ENCODE results near the gene C1orf53.
"Not testable (repeated sequence)": the region's sequence is repeated elsewhere in the genome, so short reads cannot be mapped to it uniquely, and the experiment has no call there.

The C1orf53 gene

GRCh38 chr1:197902454-197903195 lies at the start of gene C1orf53:
Gene C1orf53, plus strand, starts transcription at chr1:197902630. Its CDS starts 20 bp downstream, at chr1:197902650.
- DNase-seq: peak; percentile 79

GRCh38 chr1:197855751-197856150 lies 46.7 kb upstream of the C1orf53 start:
- not testable (repeated sequence) for DNase-seq

GRCh38 chr1:197857477-197857876 lies 45.0 kb upstream of the C1orf53 start:
- DNase-seq: no peak

DNA sequence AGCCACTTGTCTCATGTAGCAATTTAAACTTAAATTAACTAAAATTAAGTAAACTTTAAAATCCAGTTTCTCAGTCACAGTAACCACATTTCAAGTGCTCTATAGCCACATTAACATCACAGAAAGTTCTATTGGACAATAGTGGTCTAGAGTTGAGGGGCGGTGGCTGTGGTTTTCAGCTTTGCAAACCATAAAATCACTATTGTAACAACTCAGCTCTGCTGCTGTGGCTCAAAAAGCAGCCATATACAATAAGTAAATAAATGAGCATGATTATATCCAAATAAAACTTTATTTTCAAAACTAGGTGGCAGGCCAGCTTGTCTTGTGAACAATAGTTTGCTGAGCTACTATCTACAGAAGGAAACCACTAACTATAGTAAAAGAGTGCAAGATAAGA lies 43.4 kb upstream of the C1orf53 start:
- DNase-seq: no peak

GRCh38 chr1:197862221-197862620 lies 40.2 kb upstream of the C1orf53 start:
- no peak for DNase-seq

DNA sequence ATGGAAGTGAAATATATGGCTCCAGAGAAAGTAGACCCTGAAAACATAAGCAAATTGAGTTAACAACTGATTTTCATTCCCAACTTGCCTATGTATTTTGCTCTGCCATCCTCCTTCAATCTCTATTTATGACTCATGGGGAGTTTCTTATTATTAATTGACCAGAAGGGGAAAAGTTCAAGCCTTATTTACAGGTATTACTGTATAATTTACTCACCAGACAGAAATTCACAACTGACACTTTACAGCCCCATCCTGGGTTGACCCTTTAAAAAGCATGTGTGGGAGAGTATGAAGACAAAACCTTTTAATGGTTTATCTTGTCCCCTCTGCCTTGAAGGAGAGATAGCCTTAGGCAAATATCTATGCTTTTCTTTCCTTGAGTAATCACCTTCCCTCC lies 39.8 kb upstream of the C1orf53 start:
- DNase-seq: no peak

DNA sequence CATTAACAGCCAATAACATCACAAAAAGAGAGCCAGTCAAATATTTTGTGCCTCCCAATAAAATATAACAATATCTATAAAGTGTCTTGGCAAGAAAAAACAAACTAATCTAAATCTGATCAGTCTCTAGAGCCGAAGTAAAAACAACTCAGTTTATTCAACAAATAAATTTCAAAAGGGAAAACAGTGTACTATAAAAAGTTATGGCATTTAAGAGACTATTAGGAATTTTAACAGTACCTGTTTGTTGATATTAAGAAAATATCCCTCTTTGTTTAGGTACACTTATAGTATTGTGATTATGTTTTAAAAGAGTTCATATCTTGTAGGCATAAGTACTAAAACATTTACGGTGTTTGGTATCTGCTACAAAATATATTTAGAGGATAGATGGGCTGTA lies 36.6 kb upstream of the C1orf53 start:
- no peak for DNase-seq

GRCh38 chr1:197868751-197869489 lies 33.5 kb upstream of the C1orf53 start:
- DNase-seq: peak; percentile 67

GRCh38 chr1:197869490-197870077 lies 32.8 kb upstream of the C1orf53 start:
- no peak for DNase-seq

DNA sequence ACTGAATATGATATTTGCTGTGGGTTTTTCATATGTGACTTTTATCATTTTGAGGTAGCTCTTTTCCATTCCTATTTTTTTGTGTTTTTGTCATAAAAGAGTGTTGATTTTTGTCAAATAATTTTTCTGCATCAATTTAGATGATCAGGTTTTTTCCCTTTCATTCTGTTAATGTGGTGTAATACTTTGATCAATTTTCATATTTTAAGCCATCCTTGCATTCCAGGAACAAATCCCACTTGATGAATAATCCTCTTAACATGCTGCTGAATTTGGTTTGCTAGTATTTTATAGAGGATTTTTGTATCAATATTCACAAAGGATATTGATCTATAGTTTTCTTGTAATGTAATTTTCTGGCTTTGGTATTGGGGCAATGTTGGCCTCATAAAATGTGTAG lies 25.5 kb upstream of the C1orf53 start:
- no peak for DNase-seq

GRCh38 chr1:197880385-197880784 lies 22.0 kb upstream of the C1orf53 start:
- not testable (repeated sequence) for DNase-seq

GRCh38 chr1:197882241-197882640 lies 20.2 kb upstream of the C1orf53 start:
- DNase-seq: not testable (repeated sequence)

DNA sequence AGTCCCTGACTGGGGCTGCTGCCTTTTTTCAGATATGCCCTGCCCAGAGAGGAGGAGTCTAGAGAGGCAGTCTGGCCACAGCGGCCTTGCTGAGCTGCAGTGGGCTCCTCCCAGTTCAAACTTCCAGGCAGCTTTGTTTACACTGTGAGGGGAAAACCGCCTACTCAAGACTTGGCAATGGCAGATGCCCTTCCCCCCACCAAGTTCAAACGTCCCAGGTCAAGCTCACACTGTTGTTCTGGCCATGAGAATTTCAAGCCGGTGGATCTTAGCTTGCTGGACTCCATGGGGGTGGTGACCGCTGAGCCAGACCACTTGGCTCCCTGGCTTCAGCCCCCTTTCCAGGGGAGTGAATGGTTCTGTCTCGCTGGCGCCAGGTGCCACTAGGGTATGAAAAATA lies 18.3 kb upstream of the C1orf53 start:
- no peak for DNase-seq

GRCh38 chr1:197890936-197891335 lies 11.5 kb upstream of the C1orf53 start:
- DNase-seq: no peak

DNA sequence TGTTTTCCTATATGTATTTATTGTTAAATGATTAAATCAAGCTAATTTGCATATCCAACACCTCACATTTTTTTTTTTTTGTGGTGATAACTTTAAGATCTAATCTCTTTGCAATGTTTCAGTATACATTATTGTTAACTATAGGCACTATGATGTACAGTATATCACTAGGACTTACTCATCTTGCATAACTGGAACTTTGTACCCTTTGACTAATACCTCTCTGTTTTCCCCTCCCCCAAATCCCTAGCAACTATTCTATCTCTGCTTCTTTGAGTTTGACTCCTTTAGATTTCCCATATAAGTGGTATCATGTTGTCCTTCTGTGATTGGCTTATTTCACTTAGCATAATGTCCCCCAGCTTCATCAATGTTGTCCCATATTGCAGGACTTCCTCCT lies 9.7 kb upstream of the C1orf53 start:
- DNase-seq: no peak

DNA sequence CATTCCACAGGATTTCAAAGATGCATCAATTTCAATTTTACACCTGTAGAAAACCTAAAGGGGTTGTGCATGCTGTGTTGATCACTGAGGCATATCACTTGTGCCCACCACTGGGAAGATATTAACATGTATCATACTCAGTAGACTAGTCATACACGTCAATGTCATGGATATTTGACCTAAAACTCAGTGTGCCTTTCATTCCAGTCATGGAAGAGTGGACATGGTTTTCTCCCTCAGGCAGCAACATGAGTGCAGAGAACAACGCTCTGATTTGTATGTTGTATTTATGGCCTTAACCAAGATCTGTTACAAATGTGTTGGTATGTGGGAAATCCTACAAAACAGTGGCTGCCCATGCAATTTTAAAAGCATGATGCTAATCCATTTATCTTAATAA lies 6.1 kb upstream of the C1orf53 start:
- DNase-seq: no peak

- DNase-seq: no peak
These were observed 3.4 kb upstream of the C1orf53 start for GRCh38 chr1:197899037-197899436.

- DNase-seq: no peak
These were observed 338 bp upstream of the C1orf53 start for GRCh38 chr1:197902131-197902453.

- no peak for DNase-seq
These were observed 725 bp downstream of the C1orf53 start for GRCh38 chr1:197903196-197903514.

GRCh38 chr1:197904126-197904787 lies 1.8 kb downstream of the C1orf53 start:
- DNase-seq: no peak

DNA sequence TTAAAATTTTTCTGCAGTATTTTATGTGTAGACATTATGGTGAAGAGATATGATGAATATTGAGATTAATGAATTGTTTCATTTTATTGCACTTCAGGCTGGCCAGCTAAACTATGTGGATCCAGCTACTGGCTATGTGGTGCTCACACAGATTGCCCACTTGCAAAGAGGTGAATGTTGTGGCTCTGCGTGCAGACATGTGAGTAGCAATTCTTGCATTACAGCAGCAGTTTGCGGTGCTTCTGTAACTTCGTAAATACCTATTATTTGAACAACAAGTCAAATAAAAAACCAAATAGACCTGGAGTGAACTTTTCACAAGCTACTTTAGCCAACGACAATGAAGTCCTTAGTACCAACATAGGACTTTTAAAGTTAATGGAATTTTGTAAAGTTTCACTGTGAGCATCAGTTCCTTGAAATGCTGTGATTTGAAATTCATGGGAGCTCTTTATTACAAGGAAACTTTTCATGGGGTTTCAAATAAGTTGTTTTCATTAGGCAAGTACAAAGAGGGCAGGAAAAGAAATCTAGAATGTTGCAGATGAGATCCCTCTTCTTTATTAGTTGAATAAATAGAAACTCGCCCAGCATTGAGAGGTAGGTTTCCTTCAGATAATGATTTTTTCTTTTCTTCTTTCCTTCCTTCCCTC lies 3.4 kb downstream of the C1orf53 start:
- DNase-seq: no peak

DNA sequence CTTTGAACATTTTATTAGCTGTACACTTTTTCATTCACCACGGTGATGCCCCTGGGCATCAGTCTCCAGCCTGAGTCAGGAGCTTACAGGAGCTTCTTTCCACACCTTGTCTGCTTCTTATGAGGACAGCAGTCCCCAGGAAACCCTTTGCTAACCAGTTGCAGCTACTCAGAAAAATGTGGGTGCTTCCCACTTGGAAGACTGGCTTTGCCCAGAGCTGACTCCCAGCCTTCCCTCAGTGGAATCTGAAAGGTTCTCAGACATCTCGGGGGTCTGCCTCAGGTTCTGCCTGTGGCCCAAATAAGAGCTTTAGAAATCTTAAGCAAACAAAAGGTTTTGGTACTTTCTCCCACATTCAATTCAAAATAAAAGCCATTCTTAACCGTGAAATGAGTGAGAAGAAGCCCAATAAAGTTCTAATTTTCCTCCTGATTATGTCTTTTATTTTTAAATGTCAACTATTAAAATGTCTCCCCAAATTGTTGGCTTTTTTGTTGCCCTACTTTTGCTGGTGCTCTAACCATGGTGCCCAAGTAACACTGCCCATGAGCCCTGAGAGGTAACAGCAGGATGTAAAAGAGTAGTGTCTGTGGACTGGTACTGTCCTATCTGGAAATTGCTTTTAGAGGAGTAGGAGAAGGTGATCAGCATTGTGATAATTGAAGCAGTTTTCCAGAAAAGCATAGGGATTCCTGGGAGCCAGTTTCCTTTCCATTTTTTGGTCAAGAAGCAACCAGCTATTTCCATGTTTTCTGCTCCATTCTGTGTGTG lies 5.6 kb downstream of the C1orf53 start:
- no peak for DNase-seq
